ENCODE results near the gene B3GALNT1.

The B3GALNT1 gene

GRCh38 chr3:161069511-161070251, 35.5 kb downstream of the B3GALNT1 start:
- TF ChIP-seq REST (IDR thresholded peaks at IDR 0.05; ENCODE audit: insufficient read depth in 1 of 2, low read depth in 2 of 2, low read length in 2 of 2) (no peak), FOXP2 (optimal IDR thresholded peaks at IDR 0.05; ENCODE audit: borderline replicate concordance, extremely low read depth, extremely low read length, insufficient read depth) (no peak), POLR2AphosphoS5 (IDR thresholded peaks at IDR 0.05; ENCODE audit: low read depth, low read length) (no peak), TAF1 (IDR thresholded peaks at IDR 0.05; ENCODE audit: borderline replicate concordance, insufficient read depth, low read length) (no peak), SIN3A (IDR thresholded peaks at IDR 0.05; ENCODE audit: borderline replicate concordance, insufficient read depth, low read length) (no peak)

DNA sequence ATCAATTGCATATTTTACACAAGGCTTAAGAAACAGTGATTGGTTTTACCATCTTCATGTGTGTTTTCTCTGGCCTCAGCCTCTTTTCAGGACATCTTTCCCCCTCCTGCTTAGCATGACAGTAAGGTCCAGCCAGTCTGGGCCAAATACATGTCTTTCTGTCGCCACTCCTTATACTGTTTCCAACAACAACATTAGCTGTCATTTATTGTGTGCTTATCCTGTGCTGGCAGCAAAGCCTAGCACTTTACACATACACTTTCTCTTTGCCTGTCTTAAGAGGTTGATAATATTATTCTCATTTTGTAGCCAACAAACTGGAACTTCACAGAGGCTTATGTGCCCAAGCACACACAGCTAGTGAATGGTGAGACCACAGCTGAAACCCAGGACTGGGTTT, 37.8 kb downstream of the B3GALNT1 start:
- TF ChIP-seq TAF1 (IDR thresholded peaks at IDR 0.05; ENCODE audit: borderline replicate concordance, insufficient read depth, low read length): no peak
- no peak for TF ChIP-seq SIN3A (IDR thresholded peaks at IDR 0.05; ENCODE audit: borderline replicate concordance, insufficient read depth, low read length)
- no peak for TF ChIP-seq FOXP2 (optimal IDR thresholded peaks at IDR 0.05; ENCODE audit: borderline replicate concordance, extremely low read depth, extremely low read length, insufficient read depth)
- no peak for TF ChIP-seq POLR2AphosphoS5 (IDR thresholded peaks at IDR 0.05; ENCODE audit: low read depth, low read length)
- no peak for TF ChIP-seq REST (IDR thresholded peaks at IDR 0.05; ENCODE audit: insufficient read depth in 1 of 2, low read depth in 2 of 2, low read length in 2 of 2)

DNA sequence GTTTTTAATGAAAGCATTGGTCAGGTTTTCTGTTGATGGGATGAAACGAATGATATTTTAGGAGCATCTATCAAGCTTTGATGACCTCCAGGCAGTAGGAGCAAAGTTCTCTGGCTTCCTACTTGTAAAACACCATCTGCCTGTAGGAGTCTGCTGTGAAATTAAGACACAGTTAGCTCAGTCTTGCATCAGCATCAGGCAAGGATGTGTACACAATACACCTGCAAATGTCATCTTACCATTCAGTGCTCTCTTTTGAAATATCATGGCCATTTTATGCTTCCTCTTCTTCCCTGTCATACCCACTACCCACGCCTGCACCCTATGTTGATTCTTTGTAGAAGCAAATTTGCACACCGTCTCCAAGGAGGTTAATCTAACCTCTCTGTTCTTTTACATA, 38.2 kb downstream of the B3GALNT1 start:
- no peak for TF ChIP-seq TAF1 (IDR thresholded peaks at IDR 0.05; ENCODE audit: borderline replicate concordance, insufficient read depth, low read length)
- no peak for TF ChIP-seq POLR2AphosphoS5 (IDR thresholded peaks at IDR 0.05; ENCODE audit: low read depth, low read length)
- no peak for TF ChIP-seq REST (IDR thresholded peaks at IDR 0.05; ENCODE audit: insufficient read depth in 1 of 2, low read depth in 2 of 2, low read length in 2 of 2)
- no peak for TF ChIP-seq SIN3A (IDR thresholded peaks at IDR 0.05; ENCODE audit: borderline replicate concordance, insufficient read depth, low read length)
- no peak for TF ChIP-seq FOXP2 (optimal IDR thresholded peaks at IDR 0.05; ENCODE audit: borderline replicate concordance, extremely low read depth, extremely low read length, insufficient read depth)

GRCh38 chr3:161064413-161064812, 40.7 kb downstream of the B3GALNT1 start:
- TF ChIP-seq TAF1 (IDR thresholded peaks at IDR 0.05; ENCODE audit: borderline replicate concordance, insufficient read depth, low read length) (no peak), POLR2AphosphoS5 (IDR thresholded peaks at IDR 0.05; ENCODE audit: low read depth, low read length) (no peak), REST (IDR thresholded peaks at IDR 0.05; ENCODE audit: insufficient read depth in 1 of 2, low read depth in 2 of 2, low read length in 2 of 2) (no peak), SIN3A (IDR thresholded peaks at IDR 0.05; ENCODE audit: borderline replicate concordance, insufficient read depth, low read length) (no peak)
